Sigmoid colon (tissue), 7 donors: ENCODE data around the gene BCL2L13. TPM values are rescaled to one million over a fixed set of nuclear protein-coding genes. Genes with fewer than 3 reads are reported as not detected.

Experiments
- DNase-seq: peaks from one replicate; pipeline ENCODE4 v3.0.0-alpha.2; 2019
- H3K27ac ChIP-seq, 4 donors: fragments of 200-600 bp; sonication (generic); one replicate each; pipeline ENCODE4 v1.5.1; 2016 to 2019; ENCODE audit warnings: mild to moderate bottlenecking in 1 of 4
- H3K27me3 ChIP-seq, 3 donors: fragments of 200-600 bp; sonication (generic); one replicate each; pipeline ENCODE4 v1.5.1; 2019; ENCODE audit warnings: mild to moderate bottlenecking in 1 of 3
- H3K36me3 ChIP-seq, 4 donors: fragments of 200-600 bp; sonication (generic); one replicate each; pipeline ENCODE4 v1.5.1; 2016 to 2019
- H3K4me1 ChIP-seq, 4 donors: fragments of 200-600 bp; sonication (generic); one replicate each; pipeline ENCODE4 v1.5.1; 2017 to 2019
- H3K4me3 ChIP-seq, 4 donors: fragments of 200-600 bp; sonication (generic); one replicate each; pipeline ENCODE4 v1.5.1; 2017 to 2019; ENCODE audit warnings: mild to moderate bottlenecking in 2 of 4, moderate library complexity in 1 of 4
- H3K9me3 ChIP-seq, 4 donors: fragments of 200-600 bp in 3 of 4; sonication (generic) in 3 of 4; one replicate each; pipeline versions ENCODE4 v1.5.1 to v1.6.1; 2013 to 2019
- EP300 ChIP-seq, 4 donors: sonication (generic); formaldehyde crosslinking; IDR thresholded peaks; one replicate each; pipeline ENCODE4 v1.6.1; 2017; ENCODE audit warnings: antibody characterized with exemption in 4 of 4
- POLR2A ChIP-seq, 2 donors: fragments of 450-650 bp; IDR thresholded peaks; one replicate each; pipeline ENCODE4 v1.6.1; 2016; ENCODE audit warnings: antibody characterized with exemption in 2 of 2, mild to moderate bottlenecking in 2 of 2, moderate library complexity in 2 of 2
- POLR2AphosphoS5 ChIP-seq, 4 donors: sonication (generic); formaldehyde crosslinking; IDR thresholded peaks; one replicate each; pipeline ENCODE4 v1.6.1; 2017; ENCODE audit warnings: antibody characterized with exemption in 4 of 4
- WGBS, 2 donors: extraction: QIAGEN DNeasy Blood & Tissue Kit; methylation state at CpG; one replicate each; pipeline ENCODE4 v1.1.7; 2013; 5-methylcytosine and 5-hydroxymethylcytosine counted together
- intact Hi-C: fragments of 100-400 bp; cut with DNase I; formaldehyde crosslinking; loops from one replicate; pipeline ENCODE4 v1.15.1; 2023
- polyA plus RNA-seq, 3 donors: library from polyadenylated mRNA; stranded (reverse); fragments of 200-250 nt; gene quantifications; one replicate each; pipeline ENCODE4 v1.2.3, GENCODE V29; 2013
- total RNA-seq, 4 donors: library from RNA; depleted of rRNA; stranded (reverse); fragments of >200 nt; gene quantifications; one replicate each; pipeline ENCODE4 v1.1.0, GENCODE V29; 2016
- TF ChIP-seq, protein P1 (sequence below), 4 experiments: fragments of 450-650 bp in 3 of 4; fragments of 200-600 bp in 1 of 4; IDR thresholded peaks; one replicate each; pipeline ENCODE4 v1.5.1; 2016 to 2019; ENCODE audit warnings: antibody characterized with exemption in 4 of 4, mild to moderate bottlenecking in 3 of 4, moderate library complexity in 2 of 4
- donor health status: healthy with polysubstance abuse.
- donor health status: Bipolar disorder and iron deficiency.
- donor health status: healthy.

Gene BCL2L13
- total and polyA plus RNA-seq, 7 donors = 29.4 to 68.1 (median 59.2) TPM

- Histone ChIP-seq H3K9me3 (no peaks in the 10 kb centered on the region), H3K36me3 (peaks cover 7 to 57% (median 22%) of the 10 kb centered on the region in 4 donors), H3K4me3 (no peak overlapping the region), H3K27ac (peak overlapping the region; percentile 32 to 82 (median 74)), H3K27me3 (no peaks in the 10 kb centered on the region), H3K4me1 (peaks cover 0 to 40% (median 35%) of the 10 kb centered on the region in 4 donors)
- WGBS, 2 donors = 74 to 91% methylated on average over 18 of the region's 18 CpGs
- TF ChIP-seq POLR2A (IDR thresholded peaks at IDR 0.05) (no peak), POLR2AphosphoS5 (IDR thresholded peaks at IDR 0.05) (no peak), EP300 (IDR thresholded peaks at IDR 0.05) (no peak)
- TF ChIP-seq, protein P1, sequence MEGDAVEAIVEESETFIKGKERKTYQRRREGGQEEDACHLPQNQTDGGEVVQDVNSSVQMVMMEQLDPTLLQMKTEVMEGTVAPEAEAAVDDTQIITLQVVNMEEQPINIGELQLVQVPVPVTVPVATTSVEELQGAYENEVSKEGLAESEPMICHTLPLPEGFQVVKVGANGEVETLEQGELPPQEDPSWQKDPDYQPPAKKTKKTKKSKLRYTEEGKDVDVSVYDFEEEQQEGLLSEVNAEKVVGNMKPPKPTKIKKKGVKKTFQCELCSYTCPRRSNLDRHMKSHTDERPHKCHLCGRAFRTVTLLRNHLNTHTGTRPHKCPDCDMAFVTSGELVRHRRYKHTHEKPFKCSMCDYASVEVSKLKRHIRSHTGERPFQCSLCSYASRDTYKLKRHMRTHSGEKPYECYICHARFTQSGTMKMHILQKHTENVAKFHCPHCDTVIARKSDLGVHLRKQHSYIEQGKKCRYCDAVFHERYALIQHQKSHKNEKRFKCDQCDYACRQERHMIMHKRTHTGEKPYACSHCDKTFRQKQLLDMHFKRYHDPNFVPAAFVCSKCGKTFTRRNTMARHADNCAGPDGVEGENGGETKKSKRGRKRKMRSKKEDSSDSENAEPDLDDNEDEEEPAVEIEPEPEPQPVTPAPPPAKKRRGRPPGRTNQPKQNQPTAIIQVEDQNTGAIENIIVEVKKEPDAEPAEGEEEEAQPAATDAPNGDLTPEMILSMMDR (IDR thresholded peaks at IDR 0.05) = no peak
- DNase-seq = no peak
- intact Hi-C loops = no loop called here
Observed at GRCh38 chr22:17726928-17727897, 88.7 kb downstream of the BCL2L13 start.

- TF ChIP-seq EP300 (IDR thresholded peaks at IDR 0.05) (no peak), POLR2AphosphoS5 (IDR thresholded peaks at IDR 0.05) (no peak), POLR2A (IDR thresholded peaks at IDR 0.05) (no peak)
- TF ChIP-seq, protein P1 (IDR thresholded peaks at IDR 0.05) = no peak
- Histone ChIP-seq H3K36me3 (peaks cover 7 to 73% (median 22%) of the 10 kb centered on the region in 4 donors), H3K4me1 (peaks cover 0 to 40% (median 35%) of the 10 kb centered on the region in 4 donors), H3K9me3 (no peaks in the 10 kb centered on the region), H3K27me3 (no peaks in the 10 kb centered on the region), H3K4me3 (no peak overlapping the region), H3K27ac (no peak overlapping the region)
- intact Hi-C loops = no loop called here
- WGBS, 2 donors = 90 to 94% methylated on average over 8 of the region's 8 CpGs
- no peak for DNase-seq
Observed at GRCh38 chr22:17728786-17729185, 90.2 kb downstream of the BCL2L13 start.

DNA sequence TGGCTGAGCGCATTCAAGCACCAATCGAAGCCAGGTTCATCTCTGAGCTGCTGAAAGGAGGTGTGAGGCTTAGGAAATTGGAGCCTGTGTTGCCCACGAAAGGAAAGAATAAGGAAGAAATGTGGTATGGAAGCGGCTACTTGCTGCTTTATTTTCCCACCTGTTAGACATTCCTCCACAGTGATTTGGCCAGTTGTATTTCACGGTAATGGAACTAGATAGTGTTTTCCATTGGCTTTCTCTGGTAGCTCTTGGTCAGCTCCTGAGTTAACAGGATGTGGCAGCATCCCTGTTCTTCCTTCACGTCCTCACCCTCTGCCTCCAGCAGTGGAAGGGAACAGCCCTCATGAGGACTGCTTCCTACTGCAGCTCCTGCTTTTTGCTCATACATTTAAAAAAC lies 91.0 kb downstream of the BCL2L13 start:
- no peaks in the 10 kb centered on the region for H3K9me3 ChIP-seq
- TF ChIP-seq EP300 (IDR thresholded peaks at IDR 0.05) (no peak), POLR2AphosphoS5 (IDR thresholded peaks at IDR 0.05) (no peak), POLR2A (IDR thresholded peaks at IDR 0.05) (no peak)
- TF ChIP-seq, protein P1 (IDR thresholded peaks at IDR 0.05) = no peak
- intact Hi-C loops = no loop called here
- H3K4me3 ChIP-seq = no peak overlapping the region
- no peak overlapping the region for H3K27ac ChIP-seq
- H3K4me1 ChIP-seq = peaks cover 0 to 33% (median 30%) of the 10 kb centered on the region in 4 donors
- peaks cover 7 to 81% (median 22%) of the 10 kb centered on the region in 4 donors for H3K36me3 ChIP-seq
- WGBS, 2 donors = 87 to 95% methylated on average over 6 of the region's 6 CpGs
- no peaks in the 10 kb centered on the region for H3K27me3 ChIP-seq
- no peak for DNase-seq

DNA sequence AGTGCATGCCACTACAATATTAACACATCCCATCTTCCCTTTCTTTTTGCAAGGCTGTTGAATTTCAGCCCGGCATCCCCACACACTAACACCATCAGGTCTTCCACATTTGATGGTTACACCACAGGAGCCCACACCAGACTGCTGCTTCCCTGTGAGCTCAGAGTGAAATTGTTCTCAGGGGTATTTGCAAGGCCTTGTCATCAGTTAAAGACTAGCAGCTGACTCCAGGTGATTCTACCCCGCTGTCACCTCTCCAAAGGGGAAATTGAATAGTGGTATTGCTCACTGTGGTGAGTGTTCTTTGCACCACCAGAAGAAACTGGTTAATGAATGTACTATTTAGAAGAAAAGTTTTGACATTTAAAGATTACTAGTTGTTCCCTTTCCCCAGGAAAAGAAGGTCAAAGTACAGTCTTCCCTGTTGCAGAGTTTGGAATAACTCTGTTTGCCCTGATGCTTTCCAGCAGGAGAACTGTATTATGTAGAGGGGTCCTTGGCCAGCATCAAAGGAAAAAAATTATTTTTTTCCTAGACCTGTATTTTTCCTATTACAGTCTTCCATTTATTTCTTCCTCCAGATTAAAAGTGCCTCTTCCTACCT lies 93.8 kb downstream of the BCL2L13 start:
- DNase-seq = no peak
- Histone ChIP-seq H3K27me3 (no peaks in the 10 kb centered on the region), H3K27ac (no peak overlapping the region), H3K9me3 (no peaks in the 10 kb centered on the region), H3K4me1 (peaks cover 0 to 5% (median 2%) of the 10 kb centered on the region in 4 donors), H3K36me3 (peaks cover 7 to 85% (median 18%) of the 10 kb centered on the region in 4 donors), H3K4me3 (no peak overlapping the region)
- intact Hi-C loops = no loop called here
- WGBS, 2 donors = 95 to 97% methylated on average over 2 of the region's 2 CpGs
- TF ChIP-seq POLR2AphosphoS5 (IDR thresholded peaks at IDR 0.05) = no peak
- no peak for TF ChIP-seq POLR2A (IDR thresholded peaks at IDR 0.05)
- TF ChIP-seq, protein P1 (IDR thresholded peaks at IDR 0.05) = no peak
- TF ChIP-seq EP300 (IDR thresholded peaks at IDR 0.05) = no peak
